ENCODE measurements around the gene CD300H.

CD300H gene

GRCh38 chr17:74552037-74552436 lies 15.3 kb downstream of the CD300H start:
- no peak for TF ChIP-seq MAX (IDR thresholded peaks at IDR 0.05; ENCODE audit: low read depth, low read length)
- TF ChIP-seq CTCF (IDR thresholded peaks at IDR 0.05; ENCODE audit: low read depth, low read length) = no peak
- TF ChIP-seq POLR2A (IDR thresholded peaks at IDR 0.05; ENCODE audit: extremely low read depth, insufficient read length) = no peak
- no peak for TF ChIP-seq MYC (IDR thresholded peaks at IDR 0.05; ENCODE audit: low read depth, low read length)
- DNase-seq (ENCODE audit: low read depth) = no peak
- no peak overlapping the region for H3K4me3 ChIP-seq (ENCODE audit: low read depth, low read length)

- no peak overlapping the region for H3K4me3 ChIP-seq (ENCODE audit: low read depth, low read length)
- TF ChIP-seq MYC (IDR thresholded peaks at IDR 0.05; ENCODE audit: low read depth, low read length) (no peak), MAX (IDR thresholded peaks at IDR 0.05; ENCODE audit: low read depth, low read length) (no peak), CTCF (IDR thresholded peaks at IDR 0.05; ENCODE audit: low read depth, low read length) (no peak), POLR2A (IDR thresholded peaks at IDR 0.05; ENCODE audit: extremely low read depth, insufficient read length) (no peak)
- no peak for DNase-seq (ENCODE audit: low read depth)
These were observed 16.7 kb downstream of the CD300H start for GRCh38 chr17:74550602-74551001.

- H3K4me3 ChIP-seq (ENCODE audit: low read depth, low read length) = no peak overlapping the region
- DNase-seq (ENCODE audit: low read depth) = no peak
- TF ChIP-seq MAX (IDR thresholded peaks at IDR 0.05; ENCODE audit: low read depth, low read length) (no peak), POLR2A (IDR thresholded peaks at IDR 0.05; ENCODE audit: extremely low read depth, insufficient read length) (no peak), CTCF (IDR thresholded peaks at IDR 0.05; ENCODE audit: low read depth, low read length) (no peak), MYC (IDR thresholded peaks at IDR 0.05; ENCODE audit: low read depth, low read length) (no peak)
These were observed 18.0 kb downstream of the CD300H start for GRCh38 chr17:74549343-74549742.

- DNase-seq (ENCODE audit: low read depth) = peak; percentile 79
These were observed 19.6 kb downstream of the CD300H start for GRCh38 chr17:74547736-74548135.

GRCh38 chr17:74547264-74547663 lies 20.0 kb downstream of the CD300H start:
- no peak overlapping the region for H3K4me3 ChIP-seq (ENCODE audit: low read depth, low read length)
- TF ChIP-seq MAX (IDR thresholded peaks at IDR 0.05; ENCODE audit: low read depth, low read length) = no peak
- no peak for TF ChIP-seq MYC (IDR thresholded peaks at IDR 0.05; ENCODE audit: low read depth, low read length)
- no peak for TF ChIP-seq CTCF (IDR thresholded peaks at IDR 0.05; ENCODE audit: low read depth, low read length)
- TF ChIP-seq POLR2A (IDR thresholded peaks at IDR 0.05; ENCODE audit: extremely low read depth, insufficient read length) = no peak

More at GRCh38 chr17:74547736-74548135, 19.6 kb downstream of the CD300H start:
- TF ChIP-seq MYC (IDR thresholded peaks at IDR 0.05; ENCODE audit: low read depth, low read length) (peak; percentile 43; the same call in 1 of the 2 replicates), POLR2A (IDR thresholded peaks at IDR 0.05; ENCODE audit: extremely low read depth, insufficient read length) (no peak), CTCF (IDR thresholded peaks at IDR 0.05; ENCODE audit: low read depth, low read length) (no peak), MAX (IDR thresholded peaks at IDR 0.05; ENCODE audit: low read depth, low read length) (peak; percentile 72)
- H3K4me3 ChIP-seq (ENCODE audit: low read depth, low read length) = no peak overlapping the region

More at GRCh38 chr17:74547264-74547663, 20.0 kb downstream of the CD300H start:
- DNase-seq (ENCODE audit: low read depth) = no peak

Measured in NB4 (cell line).